Thyroid gland (tissue), 4 donors: ENCODE measurements around the gene LKAAEAR1. TPM values are rescaled to one million over a fixed set of nuclear protein-coding genes. Genes with fewer than 3 reads are reported as not detected.

Experiments
- DNase-seq, 2 donors: peaks; one replicate each; pipeline ENCODE4 v3.0.0-alpha.2; 2019
- H3K27ac ChIP-seq, 3 donors: fragments of 200-600 bp; sonication (generic); 1 replicate in 2 of 3; 2 replicates in 1 of 3; pipeline ENCODE4 v1.5.1; 2016 to 2019; ENCODE audit warnings: mild to moderate bottlenecking in 1 of 3, moderate library complexity in 1 of 3
- H3K27me3 ChIP-seq: fragments of 200-600 bp; sonication (generic); one replicate; pipeline ENCODE4 v1.5.1; 2019
- H3K36me3 ChIP-seq, 2 donors: fragments of 200-600 bp; sonication (generic); one replicate each; pipeline ENCODE4 v1.5.1; 2016 to 2019
- H3K4me1 ChIP-seq, 2 donors: fragments of 200-600 bp; sonication (generic); one replicate each; pipeline ENCODE4 v1.5.1; 2017 to 2019
- H3K4me3 ChIP-seq, 3 donors: fragments of 200-600 bp; sonication (generic); replicated peaks in 1 of 3; 1 replicate in 2 of 3; 2 replicates in 1 of 3; pipeline ENCODE4 v1.5.1; 2016; ENCODE audit warnings: mild to moderate bottlenecking in 1 of 3
- H3K9me3 ChIP-seq: fragments of 200-600 bp; sonication (generic); one replicate; pipeline ENCODE4 v1.5.1; 2017
- CTCF ChIP-seq, 6 experiments: fragments of 200-600 bp in 3 of 6; fragments of 450-650 bp in 3 of 6; sonication (generic) in 3 of 6; IDR thresholded peaks; one replicate each; pipeline ENCODE4 v1.5.1; 2016 to 2019; ENCODE audit warnings: antibody characterized with exemption in 6 of 6, mild to moderate bottlenecking in 2 of 6, inconsistent platforms in 1 of 6, moderate library complexity in 1 of 6
- POLR2A ChIP-seq, 2 donors: fragments of 450-650 bp; IDR thresholded peaks; one replicate each; pipeline ENCODE4 v1.6.1; 2017; ENCODE audit warnings: antibody characterized with exemption in 2 of 2, mild to moderate bottlenecking in 2 of 2, moderate library complexity in 1 of 2
- WGBS, 2 donors: methylation state at CpG; one replicate each; pipeline ENCODE4 v1.1.5; 2017; 5-methylcytosine and 5-hydroxymethylcytosine counted together
- intact Hi-C: fragments of 100-400 bp; cut with DNase I; formaldehyde crosslinking; loops from one replicate; pipeline ENCODE4 v1.15.1; 2023
- total RNA-seq, 4 donors: library from RNA; depleted of rRNA; stranded (reverse); fragments of >200 nt; gene quantifications; one replicate each; pipeline ENCODE4 v1.2.3, GENCODE V29; 2016

Gene LKAAEAR1, protein sequence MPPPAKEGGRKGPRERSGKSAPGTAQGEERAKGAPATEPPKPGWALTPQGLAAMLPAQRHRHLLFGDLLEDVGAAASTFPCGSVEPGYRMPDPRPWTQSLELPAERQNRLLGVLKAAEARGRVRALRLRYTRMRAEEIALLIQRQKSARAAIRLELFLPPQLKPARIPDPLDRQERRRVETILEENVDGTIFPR
- 1 to 10 TPM in 2 of 4 donors, not detected in 2; 1.3 to 1.7 TPM for total RNA-seq

GRCh38 chr20:64083804-64084684, at the start of gene LKAAEAR1:
LKAAEAR1 (minus strand) TSS chr20:64084398; CDS start chr20:64084219, 179 bp downstream.
- no peaks in the 10 kb centered on the region for H3K27me3 ChIP-seq
- peaks cover 3 to 26% of the 10 kb centered on the region in 2 donors for H3K4me1 ChIP-seq
- H3K36me3 ChIP-seq, result no peaks in the 10 kb centered on the region
- peak within 1 kb of the TSS in 1 of 3 donors; percentile 44 for H3K4me3 ChIP-seq
- DNase-seq, result no peak
- H3K27ac ChIP-seq, result no peak within 1 kb of the TSS
- no peaks in the 10 kb centered on the region for H3K9me3 ChIP-seq
- intact Hi-C loops, result no loop called here
- WGBS, 2 donors, result 7 to 18% methylated on average over 8 to 17 of the region's 86 CpGs
- TF ChIP-seq CTCF (IDR thresholded peaks at IDR 0.05) (no peak), POLR2A (IDR thresholded peaks at IDR 0.05) (no peak)

DNA sequence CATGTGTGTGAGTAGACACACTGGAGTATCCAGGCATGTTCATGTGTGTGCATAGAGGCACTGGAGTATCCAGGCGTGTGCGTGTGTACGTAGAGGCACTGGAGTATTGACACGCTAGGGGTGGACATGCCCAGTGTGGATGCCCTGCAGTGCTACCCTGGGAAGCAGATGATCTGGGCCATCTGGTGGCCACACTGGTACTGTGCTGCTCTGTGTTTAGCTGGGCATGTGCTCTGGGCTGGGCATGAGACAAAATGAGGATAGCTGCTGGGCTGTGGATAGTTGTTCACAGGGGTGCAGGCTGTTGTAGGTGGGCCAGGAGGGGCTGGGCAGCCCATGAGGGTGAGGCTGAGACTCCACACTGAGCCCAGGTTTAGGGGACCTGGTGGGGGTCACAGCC, 47.2 kb upstream of the LKAAEAR1 start:
- H3K36me3 ChIP-seq, result no peaks in the 10 kb centered on the region
- no peaks in the 10 kb centered on the region for H3K9me3 ChIP-seq
- no peak overlapping the region for H3K27ac ChIP-seq

GRCh38 chr20:64130876-64131275, 46.7 kb upstream of the LKAAEAR1 start:
- H3K4me1 ChIP-seq, result no peaks in the 10 kb centered on the region
- no peaks in the 10 kb centered on the region for H3K36me3 ChIP-seq
- H3K9me3 ChIP-seq, result no peaks in the 10 kb centered on the region
- TF ChIP-seq CTCF (IDR thresholded peaks at IDR 0.05) (no peak), POLR2A (IDR thresholded peaks at IDR 0.05) (no peak)
- WGBS, 2 donors, result 85 to 90% methylated on average over 10 of the region's 10 CpGs
- no peak overlapping the region for H3K27ac ChIP-seq
- no peak for DNase-seq
- intact Hi-C loops, result no loop called here
- no peak overlapping the region for H3K4me3 ChIP-seq
- H3K27me3 ChIP-seq, result no peaks in the 10 kb centered on the region

More for the DNA sequence above, 47.2 kb upstream of the LKAAEAR1 start:
- WGBS, 2 donors, result 85 to 90% methylated on average over 4 of the region's 4 CpGs
- DNase-seq, result no peak
- Histone ChIP-seq H3K27me3 (no peaks in the 10 kb centered on the region), H3K4me3 (no peak overlapping the region), H3K4me1 (no peaks in the 10 kb centered on the region)
- TF ChIP-seq CTCF (IDR thresholded peaks at IDR 0.05) (no peak), POLR2A (IDR thresholded peaks at IDR 0.05) (no peak)
- intact Hi-C loops, result no loop called here

GRCh38 chr20:64130271-64130670, 46.1 kb upstream of the LKAAEAR1 start:
- no peaks in the 10 kb centered on the region for H3K27me3 ChIP-seq
- no peaks in the 10 kb centered on the region for H3K9me3 ChIP-seq
- intact Hi-C loops, result no loop called here
- no peak for DNase-seq
- 66 to 72% methylated on average over 5 of the region's 5 CpGs for WGBS, 2 donors
- no peaks in the 10 kb centered on the region for H3K36me3 ChIP-seq
- H3K27ac ChIP-seq, result no peak overlapping the region
- TF ChIP-seq POLR2A (IDR thresholded peaks at IDR 0.05) (no peak), CTCF (IDR thresholded peaks at IDR 0.05) (no peak)
- H3K4me3 ChIP-seq, result no peak overlapping the region
- H3K4me1 ChIP-seq, result no peaks in the 10 kb centered on the region
